GM23338 (cell line): ENCODE results near the gene TRPC6. TPM values are rescaled to one million over a fixed set of nuclear protein-coding genes. Genes with fewer than 3 reads are reported as not detected.

ENCODE experiments used
- ATAC-seq: fragments of 200-7000 bp; cut with Tn5 transposase; 3 replicates; pipeline ENCODE4 v1.9.1; 2020
- DNase-seq: peaks from one replicate; pipeline ENCODE4 v3.0.0-alpha.2; 2015; ENCODE audit warnings: low spot score
- H2AFZ ChIP-seq: fragments of 200-600 bp; sonication (generic); 2 replicates; pipeline ENCODE4 v1.8.0; 2016; ENCODE audit warnings: antibody characterized with exemption, mild to moderate bottlenecking, moderate library complexity
- H3F3A ChIP-seq: fragments of 200-600 bp; sonication (generic); replicated peaks from 2 replicates; pipeline ENCODE4 v1.8.0; 2017; ENCODE audit warnings: antibody characterized with exemption, mixed run types, low read depth
- H3K27ac ChIP-seq: fragments of 200-600 bp; sonication (generic); 2 replicates; pipeline ENCODE4 v1.6.1; 2016; ENCODE audit warnings: low read depth
- H3K27me3 ChIP-seq: fragments of 200-600 bp; sonication (generic); 2 replicates; pipeline ENCODE4 v1.8.0; 2016; ENCODE audit warnings: mild to moderate bottlenecking, mixed run types, moderate library complexity; ENCODE audit not compliant: insufficient read depth
- H3K36me3 ChIP-seq: fragments of 200-600 bp; sonication (generic); 2 replicates; pipeline ENCODE4 v1.8.0; 2016; ENCODE audit warnings: mild to moderate bottlenecking; ENCODE audit not compliant: insufficient read depth
- H3K4me1 ChIP-seq: fragments of 200-600 bp; sonication (generic); 2 replicates; pipeline ENCODE4 v1.8.0; 2016; ENCODE audit warnings: mild to moderate bottlenecking, moderate library complexity; ENCODE audit not compliant: insufficient read depth
- H3K4me2 ChIP-seq: fragments of 200-600 bp; sonication (generic); 2 replicates; pipeline ENCODE4 v1.7.1; 2017; ENCODE audit warnings: mixed run types
- H3K4me3 ChIP-seq: fragments of 200-600 bp; sonication (generic); 2 replicates; pipeline ENCODE4 v1.6.1; 2016; ENCODE audit warnings: mixed run types
- H3K79me2 ChIP-seq: fragments of 200-600 bp; sonication (generic); replicated peaks from 2 replicates; pipeline ENCODE4 v1.8.0; 2017; ENCODE audit warnings: mild to moderate bottlenecking; ENCODE audit not compliant: insufficient read depth
- H3K9me2 ChIP-seq: fragments of 200-600 bp; sonication (generic); 2 replicates; pipeline ENCODE4 v1.8.0; 2017; ENCODE audit not compliant: insufficient read depth
- H4K20me1 ChIP-seq: fragments of 200-600 bp; sonication (generic); replicated peaks from 2 replicates; pipeline ENCODE4 v1.8.0; 2017; ENCODE audit warnings: mild to moderate bottlenecking; ENCODE audit not compliant: insufficient read depth
- H3K27ac Mint-ChIP-seq: 2 replicates; pipeline ENCODE4 v1.8.0; 2020; ENCODE audit warnings: inconsistent platforms, mild to moderate bottlenecking, moderate library complexity, mixed read lengths
- H3K27me3 Mint-ChIP-seq: 3 replicates; pipeline ENCODE4 v1.8.0; 2022; ENCODE audit warnings: low read depth, mild to moderate bottlenecking, moderate library complexity, mixed read lengths, inconsistent platforms; ENCODE audit not compliant: insufficient read depth, poor library complexity
- H3K36me3 Mint-ChIP-seq: 3 replicates; pipeline ENCODE4 v1.8.0; 2021; ENCODE audit warnings: low read depth, mild to moderate bottlenecking, inconsistent platforms, moderate library complexity, mixed read lengths
- H3K4me1 Mint-ChIP-seq: 3 replicates; pipeline ENCODE4 v1.8.0; 2020; ENCODE audit warnings: mild to moderate bottlenecking, inconsistent platforms, mixed read lengths
- H3K4me3 Mint-ChIP-seq: 3 replicates; pipeline ENCODE4 v1.8.0; 2021; ENCODE audit warnings: moderate library complexity, mild to moderate bottlenecking, inconsistent platforms, mixed read lengths
- H3K9me3 Mint-ChIP-seq: 3 replicates; pipeline ENCODE4 v1.8.0; 2020; ENCODE audit warnings: moderate library complexity, mild to moderate bottlenecking, inconsistent platforms, mixed read lengths
- CREB1 ChIP-seq: fragments of 250-450 bp; sonication (Bioruptor Pico); IDR thresholded peaks from 2 replicates; pipeline ENCODE4 v1.5.0; 2020; ENCODE audit warnings: low read depth, mild to moderate bottlenecking, moderate library complexity
- EZH2phosphoT487 ChIP-seq: fragments of 200-600 bp; sonication (generic); IDR thresholded peaks from one replicate; pipeline ENCODE4 v1.8.1; 2018; ENCODE audit warnings: antibody characterized with exemption; ENCODE audit not compliant: unreplicated experiment
- JUNB ChIP-seq: IDR thresholded peaks from one replicate; pipeline ENCODE4 v1.6.1; 2016; ENCODE audit warnings: antibody characterized with exemption; ENCODE audit not compliant: unreplicated experiment
- NANOG ChIP-seq: IDR thresholded peaks from 2 replicates; pipeline ENCODE4 v1.6.1; 2016; ENCODE audit warnings: antibody characterized with exemption, borderline replicate concordance
- POLR2AphosphoS5 ChIP-seq: IDR thresholded peaks from 2 replicates; pipeline ENCODE4 v1.6.1; 2016; ENCODE audit warnings: antibody characterized with exemption, low read depth
- REST ChIP-seq: IDR thresholded peaks from one replicate; pipeline ENCODE4 v1.6.1; 2018; ENCODE audit warnings: antibody characterized with exemption; ENCODE audit not compliant: unreplicated experiment
- STAT1 ChIP-seq: IDR thresholded peaks from one replicate; pipeline ENCODE4 v1.6.1; 2016; ENCODE audit warnings: antibody characterized with exemption; ENCODE audit not compliant: unreplicated experiment
- ZNF114 ChIP-seq: fragments of 250-450 bp; sonication (Bioruptor Pico); IDR thresholded peaks from 2 replicates; pipeline ENCODE4 v1.5.0; 2020; ENCODE audit warnings: mild to moderate bottlenecking, moderate library complexity
- ZNF331 ChIP-seq: fragments of 250-450 bp; sonication (Bioruptor Pico); IDR thresholded peaks from 2 replicates; pipeline ENCODE4 v1.5.0; 2020; ENCODE audit warnings: low read depth, mild to moderate bottlenecking, moderate library complexity
- ZNF462 ChIP-seq: fragments of 250-450 bp; sonication (Bioruptor Pico); IDR thresholded peaks from 2 replicates; pipeline ENCODE4 v1.5.0; 2020; ENCODE audit warnings: mild to moderate bottlenecking, moderate library complexity
- polyA plus RNA-seq: library from polyadenylated mRNA; unstranded; fragments of >200 nt; fragmentation: Nextera tagmentation; extraction: Ambion mirVana; gene quantifications from 2 replicates; pipeline ENCODE4 v1.2.1, GENCODE V29; 2016
- total RNA-seq: library from RNA; depleted of rRNA; stranded (reverse); fragments of >200 nt; shearing (Covaris generic); gene quantifications from 2 replicates; pipeline ENCODE4 v1.2.3, GENCODE V29; 2014
- TF ChIP-seq, protein P1 (sequence below), 2 experiments: fragments of 200-600 bp in 1 of 2; sonication (generic) in 1 of 2; conservative IDR thresholded peaks; 2 replicates each; pipeline versions ENCODE4 v1.5.1 to v1.6.1; 2016 to 2017; ENCODE audit warnings: antibody characterized with exemption in 2 of 2, low read depth in 2 of 2, mild to moderate bottlenecking in 2 of 2, moderate library complexity in 1 of 2

The TRPC6 gene
- total and polyA plus RNA-seq, 2 experiments from 2014 or later = 0.05 to 4.4 TPM

DNA sequence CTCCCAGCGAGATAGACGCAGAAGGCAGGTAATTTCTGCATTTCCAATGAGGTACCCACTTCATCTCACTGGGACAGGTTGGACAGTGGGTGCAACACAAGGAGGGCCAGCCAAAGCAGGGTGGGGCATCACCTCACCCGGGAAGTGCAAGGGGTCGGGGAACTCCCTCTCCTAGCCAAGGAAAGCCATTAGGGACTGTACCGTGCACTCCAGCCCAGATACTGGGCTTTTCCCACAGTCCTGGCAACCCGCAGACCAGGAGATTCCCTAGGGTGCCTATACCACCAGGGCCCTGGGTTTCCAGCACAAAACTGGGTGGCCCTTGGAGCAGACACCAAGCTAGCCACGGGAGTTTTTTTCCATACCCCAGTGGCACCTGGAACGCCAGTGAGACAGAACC, 17.2 kb downstream of the TRPC6 start:
- peaks cover 3% of the 10 kb centered on the region for H3K27me3 Mint-ChIP-seq
- Histone ChIP-seq H2AFZ (no peak overlapping the region), H3K27ac (no peak overlapping the region), H3K36me3 (no peaks in the 10 kb centered on the region), H3F3A (no peaks in the 10 kb centered on the region), H3K27me3 (no peaks in the 10 kb centered on the region), H4K20me1 (no peaks in the 10 kb centered on the region), H3K9me2 (peaks cover 4% of the 10 kb centered on the region; the same call in 1 of the 2 replicates), H3K4me3 (no peak overlapping the region), H3K4me2 (no peak overlapping the region), H3K4me1 (no peaks in the 10 kb centered on the region), H3K79me2 (no peaks in the 10 kb centered on the region)
- no peaks in the 10 kb centered on the region for H3K36me3 Mint-ChIP-seq
- no peak overlapping the region for H3K4me3 Mint-ChIP-seq
- H3K4me1 Mint-ChIP-seq = peaks cover 7% of the 10 kb centered on the region
- DNase-seq (no peak), ATAC-seq (peak; percentile 51)
- no peak for TF ChIP-seq EZH2phosphoT487
- TF ChIP-seq ZNF462 (CRISPR knock-in tag) = no peak
- no peak for TF ChIP-seq STAT1
- no peak for TF ChIP-seq REST
- TF ChIP-seq NANOG = no peak
- TF ChIP-seq POLR2AphosphoS5 = no peak
- TF ChIP-seq CREB1 (CRISPR knock-in tag) = no peak
- TF ChIP-seq ZNF114 (CRISPR knock-in tag) = no peak
- TF ChIP-seq ZNF331 (CRISPR knock-in tag) = no peak
- TF ChIP-seq JUNB = no peak
- TF ChIP-seq, protein P1, sequence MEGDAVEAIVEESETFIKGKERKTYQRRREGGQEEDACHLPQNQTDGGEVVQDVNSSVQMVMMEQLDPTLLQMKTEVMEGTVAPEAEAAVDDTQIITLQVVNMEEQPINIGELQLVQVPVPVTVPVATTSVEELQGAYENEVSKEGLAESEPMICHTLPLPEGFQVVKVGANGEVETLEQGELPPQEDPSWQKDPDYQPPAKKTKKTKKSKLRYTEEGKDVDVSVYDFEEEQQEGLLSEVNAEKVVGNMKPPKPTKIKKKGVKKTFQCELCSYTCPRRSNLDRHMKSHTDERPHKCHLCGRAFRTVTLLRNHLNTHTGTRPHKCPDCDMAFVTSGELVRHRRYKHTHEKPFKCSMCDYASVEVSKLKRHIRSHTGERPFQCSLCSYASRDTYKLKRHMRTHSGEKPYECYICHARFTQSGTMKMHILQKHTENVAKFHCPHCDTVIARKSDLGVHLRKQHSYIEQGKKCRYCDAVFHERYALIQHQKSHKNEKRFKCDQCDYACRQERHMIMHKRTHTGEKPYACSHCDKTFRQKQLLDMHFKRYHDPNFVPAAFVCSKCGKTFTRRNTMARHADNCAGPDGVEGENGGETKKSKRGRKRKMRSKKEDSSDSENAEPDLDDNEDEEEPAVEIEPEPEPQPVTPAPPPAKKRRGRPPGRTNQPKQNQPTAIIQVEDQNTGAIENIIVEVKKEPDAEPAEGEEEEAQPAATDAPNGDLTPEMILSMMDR (conservative IDR thresholded peaks at IDR 0.05; ENCODE audit: low read depth in 2 of 2) = no peak
- no peaks in the 10 kb centered on the region; the same call in 2 of the 3 replicates for H3K9me3 Mint-ChIP-seq
- no peak overlapping the region for H3K27ac Mint-ChIP-seq
